ENCODE data around the gene CDK4.

CDK4 gene

GRCh38 chr12:57736741-57737466 is 15.2 kb downstream of the CDK4 start:
- no peak for DNase-seq

- DNase-seq = no peak
Measured at GRCh38 chr12:57735952-57736740, 16.0 kb downstream of the CDK4 start.

- no peak for DNase-seq
Measured at GRCh38 chr12:57735198-57735855, 16.8 kb downstream of the CDK4 start.

- no peak for DNase-seq
Measured at GRCh38 chr12:57734591-57734990, 17.5 kb downstream of the CDK4 start.

- DNase-seq = no peak
Measured at GRCh38 chr12:57733928-57734327, 18.2 kb downstream of the CDK4 start.

GRCh38 chr12:57732726-57733593 is 19.1 kb downstream of the CDK4 start:
- no peak for DNase-seq

- DNase-seq = no peak
Measured at GRCh38 chr12:57732270-57732669, 19.8 kb downstream of the CDK4 start.

- DNase-seq = no peak
Measured at GRCh38 chr12:57731411-57732080, 20.6 kb downstream of the CDK4 start.

- DNase-seq = no peak
Measured at GRCh38 chr12:57730336-57731067, 21.6 kb downstream of the CDK4 start.

- DNase-seq = no peak
Measured at GRCh38 chr12:57729321-57729844, 22.7 kb downstream of the CDK4 start.

- DNase-seq = no peak
Measured at GRCh38 chr12:57727758-57728395, 24.2 kb downstream of the CDK4 start.

GRCh38 chr12:57726884-57727757 is 25.0 kb downstream of the CDK4 start:
- DNase-seq = no peak

- DNase-seq = no peak
Measured at GRCh38 chr12:57726151-57726883, 25.8 kb downstream of the CDK4 start.

- DNase-seq = no peak
Measured at GRCh38 chr12:57725851-57726150, 26.3 kb downstream of the CDK4 start.

GRCh38 chr12:57724936-57725740 is 27.0 kb downstream of the CDK4 start:
- no peak for DNase-seq

GRCh38 chr12:57724003-57724935 is 27.8 kb downstream of the CDK4 start:
- DNase-seq = no peak

- DNase-seq = no peak
Measured at GRCh38 chr12:57723630-57723962, 28.5 kb downstream of the CDK4 start.
